ENCODE measurements around the gene CCNG1.
A peak's percentile ranks its signal among the peaks of the same experiment; 100 is the strongest.
"Not testable (repeated sequence)": the region's sequence is repeated elsewhere in the genome, so short reads cannot be mapped to it uniquely, and the experiment has no call there.

The CCNG1 gene

GRCh38 chr5:163437309-163438182 lies at the start of gene CCNG1:
Gene CCNG1 (plus strand): TSS chr5:163437595. CDS start chr5:163439257, 1,662 bp downstream.
- peak; percentile 96 for DNase-seq

DNA sequence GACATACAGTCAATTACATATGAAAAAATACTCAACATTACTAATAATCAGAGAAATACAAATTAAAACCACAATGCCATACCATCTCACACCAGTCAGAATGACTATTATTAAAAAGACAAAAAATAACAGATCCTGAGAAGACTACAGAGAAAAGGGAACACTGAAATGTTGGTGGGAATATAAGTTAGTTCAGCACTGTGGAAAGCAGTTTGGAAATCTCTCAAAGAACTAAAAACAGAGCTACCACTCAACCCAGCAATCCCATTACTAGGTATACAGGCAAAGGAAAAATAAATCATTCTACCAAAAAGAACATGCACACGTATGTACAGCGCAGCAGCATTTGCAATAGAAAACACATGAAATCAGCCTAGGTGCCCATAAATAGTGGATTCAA lies 41.6 kb upstream of the CCNG1 start:
- no peak for DNase-seq

GRCh38 chr5:163396818-163397340 lies 40.5 kb upstream of the CCNG1 start:
- DNase-seq = not testable (repeated sequence)

DNA sequence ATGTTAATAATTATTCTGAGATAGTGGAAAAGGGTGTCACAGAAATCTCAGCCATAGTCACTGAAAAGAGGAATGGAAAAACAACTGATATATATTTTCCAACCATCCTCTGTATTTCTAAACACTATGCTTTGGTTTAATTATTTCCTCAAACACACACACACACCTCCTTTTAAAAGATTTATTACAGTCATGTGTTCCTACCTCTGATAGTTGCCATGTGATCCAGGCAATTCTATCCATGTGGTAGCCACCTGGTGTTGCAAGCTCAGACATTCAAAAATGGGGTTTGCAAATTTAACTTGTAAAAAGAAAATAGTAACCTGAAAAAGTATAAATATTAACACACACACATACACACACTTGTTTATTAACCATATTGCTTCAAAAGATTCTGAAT lies 40.0 kb upstream of the CCNG1 start:
- no peak for DNase-seq

- DNase-seq = no peak
These were observed 37.5 kb upstream of the CCNG1 start for GRCh38 chr5:163399923-163400322.

- DNase-seq = no peak
These were observed 36.1 kb upstream of the CCNG1 start for GRCh38 chr5:163401271-163401670.

- DNase-seq = no peak
These were observed 35.4 kb upstream of the CCNG1 start for GRCh38 chr5:163402007-163402406.

GRCh38 chr5:163404364-163405173 lies 32.8 kb upstream of the CCNG1 start:
- DNase-seq = no peak

DNA sequence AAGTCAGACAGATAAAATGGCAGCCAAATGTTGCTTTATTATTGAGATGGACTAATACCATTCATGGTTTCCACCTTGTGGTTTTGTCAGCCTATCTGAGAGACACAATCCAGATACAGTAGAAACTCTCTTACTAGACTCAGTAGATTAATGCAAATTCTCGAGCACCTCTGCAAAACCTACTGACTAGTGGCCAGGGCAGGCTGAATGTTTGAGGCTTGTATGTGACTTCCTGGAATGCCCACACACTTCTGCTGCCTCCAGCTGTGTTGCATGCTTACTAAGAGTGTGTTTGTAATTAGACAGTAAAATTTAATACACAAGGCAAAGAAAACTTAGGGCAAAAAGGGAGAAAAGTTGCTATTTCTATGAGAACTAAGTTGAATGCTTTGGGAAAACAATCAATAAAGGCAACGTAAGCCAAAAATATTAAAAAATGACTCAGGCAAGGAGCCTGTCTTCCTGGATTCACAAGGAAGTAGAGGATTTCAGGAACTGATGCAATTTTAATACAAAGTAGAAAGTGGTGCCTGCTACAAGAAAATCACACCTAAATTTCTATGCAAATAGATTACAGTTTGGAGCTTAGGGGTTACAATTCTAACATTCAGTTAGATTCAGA lies 30.2 kb upstream of the CCNG1 start:
- no peak for DNase-seq

- peak; percentile 42 for DNase-seq
These were observed 29.0 kb upstream of the CCNG1 start for GRCh38 chr5:163408311-163408923.

DNA sequence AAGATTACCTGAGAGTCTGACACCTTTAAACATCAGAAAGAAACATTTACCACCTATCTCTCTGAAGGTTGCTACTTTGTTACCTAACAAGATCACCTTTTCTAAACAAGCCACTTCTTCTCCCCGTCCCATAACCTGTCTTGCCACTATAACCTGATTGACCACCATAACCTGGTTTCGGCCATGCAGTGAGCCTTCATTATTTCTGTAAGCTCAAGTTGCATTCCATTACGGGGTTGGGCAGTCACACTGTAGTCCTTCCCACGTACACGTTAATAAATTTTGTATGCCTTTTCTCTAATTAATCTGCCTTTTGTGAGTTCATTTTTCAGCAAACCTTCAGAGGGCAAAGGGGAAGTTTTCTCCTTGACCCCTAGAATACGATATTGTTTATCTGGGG lies 28.0 kb upstream of the CCNG1 start:
- DNase-seq = no peak

DNA sequence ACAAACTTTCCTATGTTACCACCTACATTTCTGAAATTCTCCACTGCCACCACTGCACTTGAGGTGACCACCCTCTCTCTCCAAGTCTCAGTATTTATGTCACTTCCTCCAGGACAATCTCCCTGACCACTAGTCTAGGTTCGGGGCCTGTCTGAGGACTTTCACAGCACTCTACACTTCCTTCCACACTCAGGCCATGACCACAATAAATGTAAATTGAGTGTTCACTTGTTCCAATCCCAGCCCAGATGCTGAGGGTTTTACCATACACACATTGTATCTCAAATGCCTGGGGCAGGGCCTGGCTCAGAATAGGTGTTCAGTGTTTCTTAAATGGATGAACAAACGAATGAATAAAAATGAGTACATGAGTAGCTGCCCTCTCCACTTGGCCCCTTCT lies 26.9 kb upstream of the CCNG1 start:
- DNase-seq = no peak

GRCh38 chr5:163415673-163416072 lies 21.7 kb upstream of the CCNG1 start:
- DNase-seq = not testable (repeated sequence)

- DNase-seq = no peak
These were observed 12.6 kb upstream of the CCNG1 start for GRCh38 chr5:163424836-163425235.

- not testable (repeated sequence) for DNase-seq
These were observed 11.3 kb upstream of the CCNG1 start for GRCh38 chr5:163426128-163426527.

GRCh38 chr5:163432544-163432943 lies 4.9 kb upstream of the CCNG1 start:
- no peak for DNase-seq

- DNase-seq = no peak
These were observed 4.1 kb upstream of the CCNG1 start for GRCh38 chr5:163433271-163433670.

DNA sequence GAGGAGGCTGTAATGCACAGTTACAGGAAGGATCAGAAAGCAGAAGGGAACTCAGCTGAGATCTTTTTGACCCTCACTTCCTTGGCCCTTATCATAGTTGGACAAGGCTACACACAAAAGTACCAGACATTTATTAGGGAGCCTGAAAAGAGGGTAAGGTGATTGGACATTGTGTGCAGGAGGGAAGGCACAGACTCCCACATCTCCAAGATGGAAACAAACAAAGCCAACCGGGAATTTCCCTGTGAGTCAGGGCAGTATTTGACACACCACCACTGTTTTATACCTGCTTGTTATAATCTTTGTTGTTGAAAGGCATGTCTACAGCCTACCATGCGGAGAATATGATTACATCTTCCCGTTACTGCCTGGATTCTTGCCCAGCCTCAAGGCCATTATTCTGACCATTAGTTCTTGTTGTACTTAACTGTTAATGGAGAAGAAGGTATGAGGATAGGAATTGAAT lies 3.0 kb upstream of the CCNG1 start:
- DNase-seq = peak; percentile 3

GRCh38 chr5:163436515-163436914 lies 880 bp upstream of the CCNG1 start:
- DNase-seq = no peak

DNA sequence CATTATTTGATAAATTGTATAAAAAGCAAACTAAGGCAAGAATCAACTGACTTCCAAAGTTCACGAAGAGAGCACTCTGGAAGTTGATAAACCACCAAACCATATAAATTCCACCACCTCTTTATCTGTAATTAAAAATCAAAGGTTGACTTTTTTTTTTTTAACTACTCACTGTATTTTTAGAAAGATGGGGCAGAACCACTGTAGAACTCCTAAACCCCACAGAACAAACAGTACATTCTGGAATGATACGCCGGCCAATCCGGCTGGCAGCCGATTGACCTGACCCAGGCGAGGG lies 435 bp upstream of the CCNG1 start:
- DNase-seq = no peak

DNA sequence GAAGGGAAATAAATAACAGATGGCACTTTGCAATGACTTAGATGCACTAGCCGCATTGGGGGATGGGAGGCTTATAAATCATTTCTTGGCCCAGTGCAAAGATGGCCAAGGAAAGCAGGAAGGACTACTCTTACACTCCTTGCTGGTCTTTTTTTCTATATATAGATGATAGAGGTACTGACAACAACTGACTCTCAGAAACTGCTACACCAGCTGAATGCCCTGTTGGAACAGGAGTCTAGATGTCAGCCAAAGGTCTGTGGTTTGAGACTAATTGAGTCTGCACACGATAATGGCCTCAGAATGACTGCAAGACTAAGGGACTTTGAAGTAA lies 1.7 kb downstream of the CCNG1 start:
- DNase-seq = no peak

GRCh38 chr5:163440954-163441353 lies 3.6 kb downstream of the CCNG1 start:
- DNase-seq = no peak

- DNase-seq = no peak
These were observed 7.1 kb downstream of the CCNG1 start for GRCh38 chr5:163444526-163444925.
